ENCODE measurements around the gene NLK.

GRCh38 chr17:28151001-28151400 lies 108.5 kb downstream of the NLK start:
- no peak for TF ChIP-seq CTCF (conservative IDR thresholded peaks at IDR 0.05; ENCODE audit: low read depth, low read length)
- TF ChIP-seq POLR2A (IDR thresholded peaks at IDR 0.05; ENCODE audit: low read depth, low read length): no peak
- TF ChIP-seq MAZ (IDR thresholded peaks at IDR 0.05; ENCODE audit: borderline replicate concordance, low read depth, low read length): no peak
- TF ChIP-seq CEBPB (IDR thresholded peaks at IDR 0.05; ENCODE audit: low read depth, low read length): no peak
- no peak for TF ChIP-seq MAFK (IDR thresholded peaks at IDR 0.05; ENCODE audit: low read depth, low read length)
- no peak for TF ChIP-seq RFX5 (IDR thresholded peaks at IDR 0.05; ENCODE audit: low read depth, low read length)
- no peak for TF ChIP-seq SMC3 (IDR thresholded peaks at IDR 0.05; ENCODE audit: low read depth, low read length)
- TF ChIP-seq USF2 (IDR thresholded peaks at IDR 0.05; ENCODE audit: low read depth, low read length): no peak

Data from IMR-90 (cell line).